ENCODE measurements around the gene RHNO1.

DNA sequence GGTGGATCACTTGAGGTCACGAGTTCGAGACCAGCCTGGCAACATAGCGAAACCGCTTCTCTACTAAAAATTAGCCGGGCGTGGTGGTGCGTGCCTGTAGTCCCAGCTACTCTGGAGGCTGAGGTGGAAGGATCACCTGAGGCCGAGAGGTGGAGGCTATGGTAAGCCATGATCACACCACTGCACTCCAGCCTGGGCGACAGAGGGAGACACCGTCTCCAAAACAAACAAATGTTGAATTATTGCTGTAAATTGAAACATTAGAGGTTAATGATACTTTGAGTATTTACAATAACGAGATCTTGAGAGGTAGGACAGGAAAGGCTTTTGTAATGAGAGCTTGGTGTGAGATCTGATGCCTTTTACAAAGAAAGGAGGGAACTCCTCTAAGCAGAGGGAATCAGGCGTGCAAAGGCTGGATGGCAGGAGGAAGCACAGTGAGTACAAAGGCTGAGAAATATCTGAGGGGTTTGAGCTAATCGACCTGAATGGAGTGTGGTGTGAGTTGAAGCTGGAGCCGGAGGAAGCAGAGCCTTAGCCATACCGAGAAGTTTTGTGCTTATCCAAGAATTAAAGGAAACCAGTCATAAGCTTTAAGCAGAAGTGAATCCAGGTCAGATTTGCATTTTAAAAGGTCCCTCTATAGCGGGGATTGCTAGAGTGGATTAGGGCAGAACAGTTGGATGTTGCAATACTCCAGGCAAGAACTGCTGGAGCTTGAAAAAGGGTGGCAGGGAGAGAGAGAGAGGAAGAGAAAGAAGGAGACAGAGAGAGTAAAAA is 1.1 kb downstream of the RHNO1 start:
- TF ChIP-seq, protein P1, sequence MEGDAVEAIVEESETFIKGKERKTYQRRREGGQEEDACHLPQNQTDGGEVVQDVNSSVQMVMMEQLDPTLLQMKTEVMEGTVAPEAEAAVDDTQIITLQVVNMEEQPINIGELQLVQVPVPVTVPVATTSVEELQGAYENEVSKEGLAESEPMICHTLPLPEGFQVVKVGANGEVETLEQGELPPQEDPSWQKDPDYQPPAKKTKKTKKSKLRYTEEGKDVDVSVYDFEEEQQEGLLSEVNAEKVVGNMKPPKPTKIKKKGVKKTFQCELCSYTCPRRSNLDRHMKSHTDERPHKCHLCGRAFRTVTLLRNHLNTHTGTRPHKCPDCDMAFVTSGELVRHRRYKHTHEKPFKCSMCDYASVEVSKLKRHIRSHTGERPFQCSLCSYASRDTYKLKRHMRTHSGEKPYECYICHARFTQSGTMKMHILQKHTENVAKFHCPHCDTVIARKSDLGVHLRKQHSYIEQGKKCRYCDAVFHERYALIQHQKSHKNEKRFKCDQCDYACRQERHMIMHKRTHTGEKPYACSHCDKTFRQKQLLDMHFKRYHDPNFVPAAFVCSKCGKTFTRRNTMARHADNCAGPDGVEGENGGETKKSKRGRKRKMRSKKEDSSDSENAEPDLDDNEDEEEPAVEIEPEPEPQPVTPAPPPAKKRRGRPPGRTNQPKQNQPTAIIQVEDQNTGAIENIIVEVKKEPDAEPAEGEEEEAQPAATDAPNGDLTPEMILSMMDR (IDR thresholded peaks at IDR 0.05; ENCODE audit: extremely low read depth in 1 of 2, insufficient read depth in 1 of 2, low read depth in 1 of 2, low read length in 2 of 2): no peak
- TF ChIP-seq, protein P2, sequence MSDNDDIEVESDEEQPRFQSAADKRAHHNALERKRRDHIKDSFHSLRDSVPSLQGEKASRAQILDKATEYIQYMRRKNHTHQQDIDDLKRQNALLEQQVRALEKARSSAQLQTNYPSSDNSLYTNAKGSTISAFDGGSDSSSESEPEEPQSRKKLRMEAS (IDR thresholded peaks at IDR 0.05; ENCODE audit: insufficient read depth, insufficient read length): no peak
- TF ChIP-seq EZH2 (IDR thresholded peaks at IDR 0.05; ENCODE audit: borderline replicate concordance, low read depth, low read length, severe bottlenecking): no peak

All from endothelial cell of umbilical vein (primary cell).